NCI-H2196 (cell line): ENCODE measurements around the gene GNAZ.
"Not testable (repeated sequence)": the region's sequence is repeated elsewhere in the genome, so short reads cannot be mapped to it uniquely, and the experiment has no call there.

Source experiments
- DNase-seq: peaks from one replicate; lab custom pipeline; 2025; ENCODE audit not compliant: unreplicated experiment; lab: John Stamatoyannopoulos, UW

Gene GNAZ

GRCh38 chr22:23130697-23131096, 60.4 kb downstream of the GNAZ start:
- DNase-seq: no peak

DNA sequence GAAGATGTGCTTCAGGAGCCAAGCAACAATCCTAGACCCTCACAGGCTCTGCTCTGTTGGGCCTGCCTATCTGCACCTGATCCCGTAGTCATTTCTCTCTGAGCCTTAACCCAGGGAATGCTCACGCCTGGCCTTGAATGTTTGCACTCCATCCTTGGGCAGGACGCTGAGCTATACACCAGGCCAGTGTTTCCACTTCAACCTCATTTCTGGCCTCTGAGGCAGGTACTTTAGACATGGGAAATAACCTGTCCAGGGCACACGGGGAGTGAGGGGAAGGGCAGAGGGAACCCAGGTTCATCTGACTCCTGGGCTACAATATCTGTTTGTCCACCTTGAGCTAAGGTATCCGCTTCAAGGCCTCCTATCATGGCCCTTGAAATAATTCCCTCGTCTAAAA, 61.6 kb downstream of the GNAZ start:
- no peak for DNase-seq

DNA sequence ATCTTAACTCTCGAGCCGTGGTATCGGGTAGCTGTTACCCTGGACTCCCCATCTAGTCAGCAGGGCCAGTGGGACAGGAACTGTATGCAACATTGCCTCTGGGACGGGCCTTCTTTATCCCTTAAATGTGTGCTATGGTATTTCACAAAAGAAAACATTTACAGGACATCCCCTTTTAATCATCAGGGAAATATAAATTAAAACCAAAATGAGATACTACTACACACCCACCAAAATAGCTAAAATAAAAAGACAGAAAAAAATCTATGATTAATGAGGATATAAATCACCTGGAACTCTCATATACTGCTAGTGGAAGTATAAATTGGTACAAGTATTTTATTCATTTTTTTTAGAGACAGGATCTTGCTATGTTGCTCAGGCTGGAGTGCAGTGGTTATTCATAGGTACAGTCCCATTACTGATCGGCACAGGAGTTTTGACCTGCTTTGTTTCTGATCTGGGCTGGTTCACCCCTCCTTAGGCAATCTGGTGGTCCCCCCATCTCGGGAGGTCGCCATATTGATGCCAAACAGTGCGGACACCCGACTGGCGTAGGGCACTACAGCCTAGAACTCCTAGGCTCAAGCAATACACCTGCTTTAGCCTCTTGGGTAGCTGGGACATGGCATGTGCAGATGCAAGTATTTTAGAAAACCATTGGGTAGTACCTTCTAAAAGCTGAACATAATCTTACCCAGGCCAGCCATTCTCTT, 62.2 kb downstream of the GNAZ start:
- no peak for DNase-seq

DNA sequence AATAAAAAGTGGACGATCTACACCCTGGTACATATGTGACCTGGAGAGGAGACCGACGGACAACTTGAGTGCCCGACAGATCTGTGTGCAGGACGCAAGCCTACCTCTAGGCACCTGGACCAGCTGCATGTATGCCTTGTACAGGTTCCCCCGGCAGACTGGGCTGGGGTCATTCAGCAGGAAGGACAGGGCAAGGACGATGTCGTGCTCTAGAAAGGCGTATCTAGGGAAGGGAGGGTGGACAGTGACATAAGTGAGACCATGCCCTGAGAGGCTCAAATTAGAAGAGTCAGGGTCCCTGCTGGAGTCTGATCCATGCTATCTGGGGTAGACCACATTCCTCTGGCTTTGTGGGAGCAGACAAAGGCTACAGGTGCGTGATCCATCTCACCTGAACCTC, 63.6 kb downstream of the GNAZ start:
- no peak for DNase-seq

DNA sequence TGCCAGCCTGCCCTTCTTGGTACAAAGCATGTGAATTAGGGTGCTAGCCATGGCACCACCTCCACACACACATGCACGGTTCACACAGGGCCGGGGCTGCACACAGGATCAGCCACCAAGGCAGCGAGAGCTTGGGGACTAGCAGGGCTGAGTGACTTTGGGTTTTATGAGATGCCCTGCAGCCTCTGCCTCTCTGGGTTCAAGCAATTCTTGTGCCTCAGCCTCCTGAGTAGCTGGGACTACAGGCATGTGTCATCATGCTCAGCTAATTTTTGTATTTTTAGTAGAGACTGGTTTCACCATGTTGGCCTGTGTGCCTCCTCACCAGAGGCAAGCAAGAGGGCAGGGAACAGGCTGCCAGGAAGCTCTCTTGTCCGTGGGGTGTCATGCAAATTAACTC, 66.7 kb downstream of the GNAZ start:
- not testable (repeated sequence) for DNase-seq

DNA sequence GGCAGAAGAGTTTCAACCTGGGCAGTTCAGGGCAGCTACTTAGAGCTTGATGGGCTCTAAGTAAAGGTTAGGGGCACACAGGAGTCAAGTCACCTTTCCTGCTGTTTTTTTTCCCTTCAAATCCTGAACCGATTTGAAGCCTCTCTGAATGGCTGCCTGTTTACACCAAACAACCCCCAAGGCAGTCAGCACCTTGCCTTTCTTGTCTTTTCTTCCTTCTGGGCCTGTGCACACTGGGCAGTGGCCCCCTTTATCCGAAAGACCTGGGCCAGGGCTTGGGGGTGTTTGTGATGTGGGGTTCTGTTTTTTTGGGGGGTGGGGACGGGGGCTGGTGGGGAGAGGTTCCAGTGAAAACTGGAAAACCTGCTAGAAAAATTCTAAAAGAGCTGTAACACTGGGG, 67.1 kb downstream of the GNAZ start:
- no peak for DNase-seq

- no peak for DNase-seq
Observed at GRCh38 chr22:23137905-23138561, 67.7 kb downstream of the GNAZ start.

GRCh38 chr22:23138584-23139435, 68.5 kb downstream of the GNAZ start:
- DNase-seq: no peak

DNA sequence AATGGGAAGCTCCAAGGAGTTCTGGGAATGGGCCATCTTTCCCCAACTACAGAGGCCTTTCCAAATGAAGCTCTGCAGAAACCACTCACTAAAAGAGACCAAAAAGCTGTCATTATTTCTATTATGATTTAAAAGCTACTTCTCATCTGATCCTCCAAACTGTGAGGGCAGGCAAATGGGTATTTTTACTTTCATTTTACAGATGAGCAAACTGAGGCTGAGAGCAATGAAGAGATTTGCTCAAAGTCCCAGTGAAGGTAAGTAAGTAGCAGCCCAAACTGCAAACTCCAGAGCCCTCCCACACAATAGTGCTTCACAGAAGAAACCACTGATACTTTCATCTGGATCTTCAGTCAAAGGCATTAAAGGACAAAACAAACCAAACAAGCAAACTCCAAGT, 70.1 kb downstream of the GNAZ start:
- no peak for DNase-seq

DNA sequence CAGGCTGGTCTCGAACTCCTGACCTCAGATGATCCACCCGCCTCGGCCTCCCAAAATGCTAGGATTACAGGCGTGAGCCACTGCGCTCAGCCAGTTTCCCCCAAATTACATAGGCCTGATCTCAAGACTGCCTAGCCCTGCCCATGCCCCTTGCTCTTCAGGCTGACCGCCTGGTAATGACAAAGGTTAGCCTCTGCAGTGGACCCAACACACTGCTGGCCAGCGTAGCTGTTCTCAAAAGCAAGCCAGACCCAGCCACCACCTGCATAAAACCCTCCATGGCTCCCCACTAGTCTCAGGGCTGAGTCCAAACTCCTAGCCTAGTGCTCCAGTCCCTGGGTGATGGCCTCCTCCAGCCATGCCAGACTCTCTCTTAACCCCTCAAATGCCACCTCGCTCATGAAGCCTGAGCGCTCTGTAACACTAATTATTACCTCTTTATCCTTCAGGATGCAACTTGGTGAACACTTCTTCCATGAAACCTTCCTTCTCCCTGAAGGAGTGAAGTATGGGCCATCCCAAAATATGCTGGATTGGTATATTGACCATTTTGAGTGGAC, 72.3 kb downstream of the GNAZ start:
- no peak for DNase-seq

DNA sequence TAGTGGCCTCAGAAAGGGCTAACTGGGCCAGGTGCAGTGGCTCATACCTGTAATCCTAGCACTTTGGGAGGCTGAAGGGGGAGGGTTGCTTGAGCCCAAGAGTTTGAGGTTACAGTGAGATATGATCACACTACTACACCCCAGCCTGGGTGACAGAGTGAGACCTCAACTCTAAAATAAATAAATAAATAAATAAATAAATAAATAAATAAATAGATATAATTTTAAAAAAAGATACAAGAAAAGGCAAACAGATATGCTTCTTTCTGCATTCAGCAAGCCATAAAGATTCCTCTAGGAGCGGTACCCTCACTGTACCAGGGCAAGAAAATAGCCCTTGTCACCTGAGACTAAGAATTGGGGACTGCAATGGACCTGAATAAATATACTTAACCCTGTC, 72.8 kb downstream of the GNAZ start:
- no peak for DNase-seq

DNA sequence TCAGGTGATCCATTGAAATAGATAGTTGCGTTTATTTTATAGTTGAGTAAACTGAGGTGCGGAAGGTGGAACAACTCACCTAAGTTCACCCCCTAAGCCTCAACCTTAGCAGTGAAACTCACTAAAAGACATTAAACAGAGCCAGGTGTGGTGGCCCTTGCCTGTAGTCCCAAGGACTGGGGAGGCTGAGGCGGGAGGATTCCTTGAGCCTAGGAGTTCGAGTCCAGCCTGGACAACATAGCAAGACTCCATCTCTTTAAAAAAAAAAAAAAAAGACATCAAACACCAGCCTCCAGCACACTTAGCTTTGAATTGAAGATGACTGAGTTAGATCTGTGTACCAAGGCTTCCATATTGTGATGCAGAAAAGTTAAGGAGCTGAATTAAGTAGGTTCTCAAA, 74.1 kb downstream of the GNAZ start:
- no peak for DNase-seq

DNA sequence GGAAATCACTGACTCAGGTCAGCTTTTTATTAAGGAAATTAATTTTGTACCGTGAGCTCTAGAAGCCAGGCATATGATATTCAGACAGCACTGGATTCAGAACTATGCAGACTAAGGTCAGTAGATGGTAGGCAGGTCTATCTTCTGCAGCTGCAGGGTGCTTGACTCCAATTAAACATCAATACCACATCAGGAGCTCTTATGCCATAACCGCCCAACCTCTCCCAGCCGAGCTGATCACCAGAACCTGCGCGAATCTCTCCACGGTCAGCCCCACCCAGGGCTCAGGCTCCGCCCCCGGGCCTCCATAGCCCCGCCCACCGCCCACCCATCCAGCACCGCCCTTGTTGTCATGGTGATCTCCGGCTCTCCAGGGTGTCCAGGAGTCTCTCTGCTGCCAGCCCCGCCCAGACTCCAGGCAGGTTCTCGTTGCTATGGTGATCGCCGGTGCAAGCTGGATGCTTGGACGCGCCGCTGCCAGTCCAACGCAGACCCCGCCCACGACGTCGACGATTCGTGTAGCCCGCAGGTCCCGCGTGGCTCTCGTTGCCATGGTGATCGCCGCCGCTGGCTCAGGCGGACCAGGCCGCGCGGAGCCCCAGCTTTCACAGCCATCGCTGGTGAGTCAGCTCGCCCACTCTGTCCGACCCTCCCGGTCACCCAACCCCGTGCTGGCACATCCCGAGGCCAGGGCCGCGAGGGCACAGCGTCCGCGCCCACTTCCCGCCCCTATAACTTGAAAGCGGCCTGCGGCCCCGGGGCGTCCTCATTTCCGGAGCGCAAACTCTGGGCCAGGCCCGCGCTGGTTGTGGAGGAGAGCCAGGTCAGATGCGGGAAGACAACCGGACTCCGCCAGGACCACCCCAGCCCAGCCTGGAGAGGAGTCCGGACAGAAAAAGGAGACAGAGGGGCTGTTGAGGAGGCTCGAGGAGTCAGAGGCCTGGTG, 74.9 kb downstream of the GNAZ start, which contains the start of gene RAB36:
TSS of gene RAB36 (plus strand) at position 546 of the 946 bp plus-strand sequence. CDS start 1,140 bp downstream, outside the sequence.
- peak; percentile 94 for DNase-seq

DNA sequence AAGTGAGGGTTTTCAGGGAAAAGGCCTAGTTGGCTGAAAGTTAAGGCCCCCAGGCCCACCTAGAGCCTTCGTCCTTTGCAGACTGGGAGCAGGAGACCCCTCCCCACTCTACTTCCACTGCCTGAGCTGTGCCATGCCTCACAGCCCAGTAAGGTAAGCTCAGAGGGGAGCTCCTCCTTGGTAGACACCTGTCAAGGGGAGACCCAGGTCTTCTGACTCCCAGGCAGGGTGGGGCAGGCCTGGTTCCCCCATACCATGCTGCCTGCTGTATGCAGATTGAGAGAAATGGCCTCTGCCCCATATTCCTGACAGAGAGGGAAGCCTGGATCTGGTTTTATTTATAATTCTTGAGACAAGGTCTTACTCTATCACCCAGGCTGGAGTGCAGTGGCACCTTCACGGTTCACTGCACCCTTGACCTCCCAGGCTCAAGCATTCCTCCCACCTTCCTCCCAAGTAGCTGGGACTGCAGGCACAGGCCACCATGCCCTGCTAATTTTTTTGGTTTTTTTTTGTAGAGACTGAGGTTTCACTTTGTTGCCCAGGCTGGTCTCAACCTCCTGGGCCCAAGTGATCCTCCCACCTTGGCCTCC, 75.7 kb downstream of the GNAZ start:
- DNase-seq: no peak

- DNase-seq: no peak
Observed at GRCh38 chr22:23146478-23147205, 76.3 kb downstream of the GNAZ start.

- peak; percentile 35 for DNase-seq
Observed at GRCh38 chr22:23147617-23148387, 77.5 kb downstream of the GNAZ start.

DNA sequence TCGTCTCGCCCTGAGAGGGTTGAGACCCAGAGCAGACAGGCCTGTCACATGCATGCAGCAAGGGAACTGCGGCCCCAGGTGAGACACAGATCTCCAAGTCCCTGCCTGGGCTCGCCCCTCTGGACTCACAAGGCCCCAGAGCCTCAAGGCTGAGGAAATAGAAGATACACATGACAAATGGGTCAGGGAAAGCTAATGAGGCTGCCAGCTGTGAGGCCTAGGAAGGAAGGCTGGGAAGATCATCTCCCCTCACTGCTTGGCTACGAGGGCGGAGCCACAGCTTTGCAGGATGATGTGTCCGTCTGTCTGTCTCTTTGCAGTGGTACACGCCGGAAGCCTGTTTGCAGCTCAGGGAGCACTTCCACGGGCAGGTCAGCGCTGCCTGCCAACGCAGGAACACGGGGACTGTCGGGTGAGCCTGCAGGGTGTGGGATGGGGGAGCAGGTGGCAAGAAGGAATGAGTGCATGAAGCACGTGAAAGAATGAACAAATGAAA, 79.5 kb downstream of the GNAZ start:
- DNase-seq: no peak

DNA sequence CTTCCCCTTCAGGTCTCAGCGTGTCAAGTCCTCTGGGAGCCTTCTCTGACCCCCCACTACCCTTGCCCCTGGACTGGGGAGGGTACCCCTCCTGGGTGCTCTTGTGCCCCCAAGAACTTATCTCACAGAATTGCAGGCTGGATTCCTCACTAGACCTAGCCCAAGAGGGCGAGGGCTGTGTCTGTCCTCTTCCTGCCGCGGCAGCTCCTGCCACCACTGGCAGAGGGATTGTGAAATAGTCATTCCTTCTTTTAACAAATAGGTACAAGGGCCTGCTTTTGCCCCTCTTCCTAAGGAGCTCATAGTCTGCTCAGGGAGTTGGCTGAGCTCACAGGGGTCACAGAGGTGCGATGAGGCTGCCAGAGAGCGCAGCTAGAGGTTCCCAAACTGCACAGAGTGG, 80.4 kb downstream of the GNAZ start:
- DNase-seq: no peak
